Activated CD4-positive, alpha-beta T cell treated with anti-CD3 and anti-CD28 coated beads, Interleukin-2, amount 10 ng/mL, durations not matched to agents 24 days and 14 days (primary cell): ENCODE results near the gene TYW1B. TPM values are rescaled to one million over a fixed set of nuclear protein-coding genes. Genes with fewer than 3 reads are reported as not detected.
"Not testable (repeated sequence)": the region's sequence is repeated elsewhere in the genome, so short reads cannot be mapped to it uniquely, and the experiment has no call there.

Experiments
- DNase-seq: peaks from one replicate; pipeline ENCODE4 v3.0.0; 2022
- H3K27ac Mint-ChIP-seq: one replicate; pipeline ENCODE4 v1.8.0; 2022; ENCODE audit warnings: mild to moderate bottlenecking, mixed read lengths
- H3K27me3 Mint-ChIP-seq: one replicate; pipeline ENCODE4 v1.8.0; 2022; ENCODE audit warnings: mixed read lengths
- H3K36me3 Mint-ChIP-seq: one replicate; pipeline ENCODE4 v1.8.0; 2022; ENCODE audit warnings: low read depth, mild to moderate bottlenecking, mixed read lengths
- H3K4me1 Mint-ChIP-seq: one replicate; pipeline ENCODE4 v1.8.0; 2021; ENCODE audit warnings: mixed read lengths
- H3K4me3 Mint-ChIP-seq: one replicate; pipeline ENCODE4 v1.8.0; 2022; ENCODE audit warnings: mild to moderate bottlenecking, moderate library complexity, mixed read lengths
- H3K9me3 Mint-ChIP-seq: one replicate; pipeline ENCODE4 v1.8.0; 2021; ENCODE audit warnings: mixed read lengths
- intact Hi-C: fragments of 100-400 bp; cut with micrococcal nuclease; formaldehyde crosslinking; loops from one replicate; pipeline ENCODE4 v1.15.1; 2023
- total RNA-seq: library from RNA; stranded (reverse); gene quantifications from 2 replicates; pipeline ENCODE4 v1.2.3, GENCODE V29; 2022

The TYW1B gene
- total RNA-seq, 1 donor from 2014 or later = 3.3 TPM

DNA sequence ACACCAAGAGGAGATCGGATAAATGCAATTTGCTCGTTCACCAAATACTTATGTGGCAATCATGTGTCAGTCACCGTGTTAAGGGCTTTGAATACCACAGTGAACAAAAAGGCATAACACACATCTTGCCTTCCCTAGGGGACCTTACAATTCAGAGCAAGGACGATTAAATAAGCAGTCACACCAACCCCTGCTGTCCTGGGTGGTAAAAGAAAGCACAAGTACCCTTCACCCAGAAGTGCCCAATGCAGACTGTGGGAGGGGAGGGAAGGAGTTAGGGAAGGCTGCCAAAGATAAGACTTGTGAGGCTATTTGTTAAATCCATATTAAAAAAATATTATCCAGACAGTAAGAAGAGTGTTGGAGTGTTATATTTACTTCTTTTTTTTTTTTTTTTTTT is 146.8 kb downstream of the TYW1B start:
- H3K27ac Mint-ChIP-seq, DNase-seq, H3K9me3 Mint-ChIP-seq, H3K27me3 Mint-ChIP-seq, H3K4me3 Mint-ChIP-seq, H3K36me3 Mint-ChIP-seq, intact Hi-C loops: not testable (repeated sequence)
- peaks cover 15% of the 10 kb centered on the region for H3K4me1 Mint-ChIP-seq

DNA sequence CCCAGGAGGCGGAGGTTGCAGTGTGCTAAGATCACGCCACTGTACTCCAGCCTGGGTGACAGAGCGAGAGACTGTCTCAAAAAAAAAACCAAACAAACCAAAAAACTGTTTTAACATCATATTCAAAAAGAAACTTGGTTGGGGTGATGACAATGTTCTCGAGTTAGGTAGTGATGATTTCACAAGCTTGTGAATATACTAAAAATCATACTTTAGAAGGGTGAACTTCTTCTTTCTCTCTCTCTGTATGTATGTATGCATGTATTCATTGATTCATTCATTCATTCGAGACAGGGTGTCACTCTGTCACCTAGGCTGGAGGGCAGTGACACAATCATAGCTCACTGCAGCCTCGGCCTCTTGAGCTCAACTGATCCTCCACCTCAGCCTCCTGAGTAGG is 151.1 kb downstream of the TYW1B start:
- intact Hi-C loops, H3K9me3 Mint-ChIP-seq, H3K27me3 Mint-ChIP-seq, H3K4me3 Mint-ChIP-seq, H3K36me3 Mint-ChIP-seq, H3K27ac Mint-ChIP-seq, H3K4me1 Mint-ChIP-seq, DNase-seq: not testable (repeated sequence)

DNA sequence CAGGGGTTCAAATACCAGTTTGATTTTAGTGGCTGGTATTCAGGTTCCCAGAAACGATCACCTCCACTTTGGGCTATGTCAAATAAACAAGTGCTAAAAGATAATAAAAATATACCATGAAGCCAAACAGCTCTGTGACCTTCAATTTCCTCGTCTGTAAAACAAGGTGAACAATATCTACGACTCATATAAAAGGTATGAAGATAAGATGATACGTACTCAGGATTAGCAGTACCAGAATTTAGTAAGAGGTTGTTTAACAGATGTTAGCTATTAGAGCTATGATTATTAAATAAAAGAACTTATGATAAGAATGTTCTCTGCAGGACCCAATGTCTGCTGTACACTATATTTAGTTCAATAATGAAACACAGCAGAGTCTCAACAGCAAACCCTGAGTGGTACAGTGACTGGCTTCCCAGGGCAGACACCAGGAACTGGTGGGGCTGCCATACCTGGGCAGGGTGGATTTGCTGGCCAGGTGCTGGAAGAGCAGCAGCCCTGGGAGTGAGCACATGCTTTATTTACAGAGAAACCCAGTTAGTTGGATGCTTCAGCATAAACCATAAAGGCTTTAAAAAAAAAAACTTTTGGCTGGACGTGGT is 151.8 kb downstream of the TYW1B start:
- H3K4me3 Mint-ChIP-seq, H3K36me3 Mint-ChIP-seq: not testable (repeated sequence)

GRCh38 chr7:72675686-72676085 is 152.3 kb downstream of the TYW1B start:
- H3K27me3 Mint-ChIP-seq, intact Hi-C loops, H3K36me3 Mint-ChIP-seq, H3K4me3 Mint-ChIP-seq, H3K27ac Mint-ChIP-seq, DNase-seq, H3K4me1 Mint-ChIP-seq, H3K9me3 Mint-ChIP-seq: not testable (repeated sequence)

More for the DNA sequence above, 151.8 kb downstream of the TYW1B start:
- H3K27ac Mint-ChIP-seq, intact Hi-C loops, DNase-seq, H3K27me3 Mint-ChIP-seq, H3K9me3 Mint-ChIP-seq, H3K4me1 Mint-ChIP-seq: not testable (repeated sequence)

DNA sequence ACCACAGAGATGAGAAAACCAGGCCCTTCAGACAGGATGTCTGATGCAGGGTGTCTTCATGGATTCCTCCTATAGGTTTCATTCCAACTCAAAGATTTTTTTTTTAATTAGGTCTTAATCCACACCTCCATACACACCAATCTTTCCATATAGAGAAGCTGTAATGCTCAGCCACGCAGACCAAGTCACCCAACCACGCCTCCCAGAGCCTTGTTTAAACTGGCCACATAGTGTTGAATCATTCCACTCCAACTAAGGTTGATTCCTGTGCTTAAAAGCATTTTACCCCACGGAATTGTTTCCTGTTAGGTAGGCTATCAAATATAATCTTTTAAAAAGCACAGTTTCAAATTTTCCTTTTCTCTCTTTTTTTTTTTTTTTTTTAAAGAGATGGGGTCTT is 153.6 kb downstream of the TYW1B start:
- Mint-ChIP-seq H3K36me3 (peaks cover 2% of the 10 kb centered on the region), H3K27ac (no peak overlapping the region), H3K4me3 (no peak overlapping the region)

GRCh38 chr7:72670850-72671249 is 157.2 kb downstream of the TYW1B start:
- DNase-seq, intact Hi-C loops, H3K4me3 Mint-ChIP-seq, H3K36me3 Mint-ChIP-seq, H3K27me3 Mint-ChIP-seq, H3K27ac Mint-ChIP-seq, H3K4me1 Mint-ChIP-seq, H3K9me3 Mint-ChIP-seq: not testable (repeated sequence)

More for the DNA sequence above, 153.6 kb downstream of the TYW1B start:
- H3K4me1 Mint-ChIP-seq = peaks cover 2% of the 10 kb centered on the region
- no peak for DNase-seq
- intact Hi-C loops = no loop called here
- H3K9me3 Mint-ChIP-seq = no peaks in the 10 kb centered on the region
- H3K27me3 Mint-ChIP-seq = no peaks in the 10 kb centered on the region

DNA sequence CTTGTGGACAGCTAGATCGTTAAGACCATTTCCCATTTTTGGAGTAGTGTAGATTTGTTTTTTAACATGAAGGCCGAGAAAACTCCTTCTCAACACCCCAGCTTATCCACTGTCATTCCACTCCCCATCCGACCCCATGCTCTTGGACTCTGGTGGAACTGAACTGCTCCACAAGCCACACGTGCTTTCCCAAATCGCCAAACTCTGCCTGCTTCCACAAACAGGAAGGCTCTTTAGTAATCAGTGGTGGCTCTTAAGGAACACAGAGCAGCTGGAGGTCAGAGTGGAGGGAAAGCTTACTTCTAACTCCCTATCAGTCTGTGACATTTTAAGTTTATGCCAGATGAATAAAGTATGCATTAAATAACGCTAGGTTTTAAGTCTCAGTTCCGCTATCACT is 159.6 kb downstream of the TYW1B start:
- intact Hi-C loops, H3K9me3 Mint-ChIP-seq, H3K4me3 Mint-ChIP-seq, H3K27me3 Mint-ChIP-seq, H3K36me3 Mint-ChIP-seq, DNase-seq, H3K27ac Mint-ChIP-seq, H3K4me1 Mint-ChIP-seq: not testable (repeated sequence)

DNA sequence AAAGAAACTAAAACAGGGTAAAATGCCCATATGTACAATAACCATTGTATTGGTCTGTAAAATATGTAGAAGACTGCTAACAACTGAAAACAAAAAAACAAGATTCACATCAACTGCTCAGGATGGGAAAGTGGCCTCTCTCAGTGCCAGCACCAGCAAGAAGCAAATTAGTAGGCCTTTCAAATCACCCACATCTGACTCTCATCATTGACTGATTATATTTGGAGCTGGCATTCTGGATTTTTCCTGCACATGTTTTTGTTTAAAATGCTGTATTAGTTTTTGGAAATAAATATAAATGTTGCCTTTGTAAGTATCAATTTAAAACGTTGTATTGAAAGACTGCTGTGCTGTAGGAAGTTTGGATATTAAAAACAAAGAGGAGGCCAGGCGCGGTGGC is 161.0 kb downstream of the TYW1B start:
- H3K4me3 Mint-ChIP-seq, H3K4me1 Mint-ChIP-seq, intact Hi-C loops, DNase-seq, H3K9me3 Mint-ChIP-seq, H3K27ac Mint-ChIP-seq, H3K36me3 Mint-ChIP-seq, H3K27me3 Mint-ChIP-seq: not testable (repeated sequence)

DNA sequence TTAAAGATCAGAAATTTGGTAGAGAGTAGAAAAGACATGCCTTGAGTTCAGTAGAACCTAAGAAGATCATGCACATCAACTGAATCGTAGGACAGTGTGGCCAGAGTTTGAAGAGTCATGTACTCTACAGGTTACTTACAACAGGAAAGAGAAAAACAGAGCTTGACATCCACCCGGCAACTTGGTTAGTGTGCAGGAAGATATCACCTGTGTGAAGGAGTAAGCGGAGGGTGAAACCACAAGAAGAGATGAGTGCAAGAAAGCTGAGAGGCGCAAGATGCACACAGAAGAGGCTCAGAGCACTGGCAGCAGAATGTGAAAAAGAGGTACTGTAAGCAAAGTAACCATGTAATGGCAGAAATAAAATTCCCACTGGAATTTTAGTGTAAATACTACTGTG is 179.4 kb downstream of the TYW1B start:
- H3K4me1 Mint-ChIP-seq, H3K27ac Mint-ChIP-seq, H3K4me3 Mint-ChIP-seq, H3K27me3 Mint-ChIP-seq, DNase-seq, H3K36me3 Mint-ChIP-seq, intact Hi-C loops, H3K9me3 Mint-ChIP-seq: not testable (repeated sequence)

DNA sequence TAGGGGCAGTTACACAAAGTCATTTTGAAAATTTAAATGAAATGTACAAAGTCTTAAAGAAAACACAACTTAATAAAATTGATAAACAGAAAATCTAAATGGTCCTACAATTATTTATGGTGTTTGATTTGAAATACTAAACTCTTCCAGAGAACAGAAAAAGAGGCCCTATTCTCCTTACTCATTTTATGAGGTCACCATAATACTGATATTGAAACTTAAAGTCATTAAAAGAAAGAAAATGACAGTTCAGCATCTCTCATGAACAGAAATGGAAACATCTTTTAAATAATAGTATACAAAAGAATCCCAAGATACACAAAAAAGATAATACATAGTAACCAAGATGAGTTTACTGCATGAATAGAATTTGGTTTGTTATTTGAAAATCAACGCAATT is 184.3 kb downstream of the TYW1B start:
- H3K27me3 Mint-ChIP-seq, H3K4me3 Mint-ChIP-seq, H3K36me3 Mint-ChIP-seq, H3K27ac Mint-ChIP-seq, H3K9me3 Mint-ChIP-seq, DNase-seq, H3K4me1 Mint-ChIP-seq, intact Hi-C loops: not testable (repeated sequence)

GRCh38 chr7:72641485-72642248 is 186.3 kb downstream of the TYW1B start:
- H3K4me1 Mint-ChIP-seq, H3K4me3 Mint-ChIP-seq, H3K27ac Mint-ChIP-seq, H3K9me3 Mint-ChIP-seq, intact Hi-C loops, DNase-seq, H3K27me3 Mint-ChIP-seq, H3K36me3 Mint-ChIP-seq: not testable (repeated sequence)

GRCh38 chr7:72640740-72641139 is 187.3 kb downstream of the TYW1B start:
- H3K4me1 Mint-ChIP-seq, H3K36me3 Mint-ChIP-seq, H3K27me3 Mint-ChIP-seq, H3K9me3 Mint-ChIP-seq, DNase-seq, H3K4me3 Mint-ChIP-seq, H3K27ac Mint-ChIP-seq, intact Hi-C loops: not testable (repeated sequence)

GRCh38 chr7:72635273-72635908 is 192.6 kb downstream of the TYW1B start:
- H3K4me1 Mint-ChIP-seq, H3K27me3 Mint-ChIP-seq, H3K9me3 Mint-ChIP-seq, H3K36me3 Mint-ChIP-seq, H3K27ac Mint-ChIP-seq, H3K4me3 Mint-ChIP-seq, DNase-seq, intact Hi-C loops: not testable (repeated sequence)

GRCh38 chr7:72632765-72633292 is 195.2 kb downstream of the TYW1B start:
- H3K27me3 Mint-ChIP-seq, H3K4me1 Mint-ChIP-seq, H3K4me3 Mint-ChIP-seq, H3K27ac Mint-ChIP-seq, intact Hi-C loops, DNase-seq, H3K36me3 Mint-ChIP-seq, H3K9me3 Mint-ChIP-seq: not testable (repeated sequence)
